ENCODE data around the gene CFP. TPM values are rescaled to one million over a fixed set of nuclear protein-coding genes. Genes with fewer than 3 reads are reported as not detected.

Gene CFP
- total RNA-seq, 1 experiment from 2014 or later, result 0.66 TPM

DNA sequence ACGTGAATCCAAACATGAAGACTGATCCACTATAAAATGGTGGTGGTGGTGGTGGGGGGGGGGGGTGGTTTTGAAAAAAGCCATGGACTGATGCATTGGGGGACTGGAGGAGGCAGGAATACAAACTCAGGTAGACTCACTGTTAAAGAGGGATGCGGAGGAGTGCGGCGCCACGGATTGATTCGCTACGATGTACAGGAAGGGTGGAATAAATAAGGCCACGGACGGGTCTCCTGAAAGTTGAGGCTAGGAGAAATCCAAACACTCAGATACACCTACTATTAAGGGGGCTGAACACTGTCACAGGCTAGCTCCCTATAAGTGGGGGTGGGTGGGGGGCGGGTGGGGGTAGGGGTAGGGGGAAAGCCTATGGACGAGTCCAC lies 20.0 kb upstream of the CFP start:
- Histone ChIP-seq H3K4me3 (peak overlapping the region; percentile 81), H3K27ac (no peak overlapping the region), H3K4me1 (replicated peaks) (peaks cover 20% of the 10 kb centered on the region), H3K36me3 (peaks cover 12% of the 10 kb centered on the region; the same call in 1 of the 2 replicates), H3K9me3 (replicated peaks) (no peaks in the 10 kb centered on the region), H3K27me3 (replicated peaks) (no peaks in the 10 kb centered on the region)
- DNase-seq (ENCODE audit: low read depth in 1 of 2, low spot score in 2 of 2), result no peak

DNA sequence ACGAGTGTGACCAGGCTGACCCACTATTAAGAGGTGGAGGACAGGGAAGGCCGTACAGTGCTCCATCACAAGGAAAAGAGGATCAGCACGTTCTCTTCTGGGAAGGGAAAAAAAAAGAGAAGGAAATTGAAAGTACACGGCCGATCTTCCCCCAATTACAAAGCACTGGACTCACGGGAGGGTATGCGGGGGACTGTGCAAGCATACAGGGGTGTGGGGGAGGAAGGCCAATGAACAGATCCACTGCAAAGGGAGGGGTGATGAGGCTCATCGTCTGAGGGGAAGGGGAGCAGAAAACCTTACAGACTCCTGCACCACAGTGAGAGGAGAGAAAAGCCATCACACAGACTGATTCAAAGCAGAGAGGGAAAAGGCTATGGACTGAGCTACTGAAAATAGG lies 19.5 kb upstream of the CFP start:
- Histone ChIP-seq H3K4me1 (replicated peaks) (peaks cover 20% of the 10 kb centered on the region), H3K36me3 (peaks cover 12% of the 10 kb centered on the region; the same call in 1 of the 2 replicates), H3K4me3 (peak overlapping the region; percentile 81), H3K9me3 (replicated peaks) (no peaks in the 10 kb centered on the region), H3K27me3 (replicated peaks) (no peaks in the 10 kb centered on the region), H3K27ac (no peak overlapping the region)
- no peak for DNase-seq (ENCODE audit: low read depth in 1 of 2, low spot score in 2 of 2)

DNA sequence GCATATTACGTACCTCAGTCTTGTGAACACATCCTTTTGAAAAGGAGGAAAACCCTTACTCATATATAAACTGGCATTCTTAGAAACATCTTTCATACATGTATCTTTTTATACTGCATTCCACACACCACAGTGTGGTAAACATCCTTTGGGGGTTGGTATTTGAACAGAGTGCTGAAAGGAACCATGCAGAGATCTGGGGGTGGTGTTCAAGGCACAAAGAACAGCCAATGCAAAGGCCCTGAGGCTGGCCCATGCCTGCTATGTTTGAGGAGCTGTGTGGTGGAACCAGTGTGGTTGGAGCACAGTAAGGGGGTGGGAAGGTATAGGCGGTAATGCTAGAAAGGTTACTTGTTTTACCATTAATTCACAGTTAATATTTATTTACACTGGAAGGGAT lies 18.6 kb upstream of the CFP start:
- H3K36me3 ChIP-seq, result peaks cover 13% of the 10 kb centered on the region; the same call in 1 of the 2 replicates
- peak in 1 of 2 experiments; percentile 20 for DNase-seq (ENCODE audit: low read depth in 1 of 2, low spot score in 2 of 2)
- peaks cover 20% of the 10 kb centered on the region for H3K4me1 ChIP-seq (replicated peaks)
- H3K9me3 ChIP-seq (replicated peaks), result no peaks in the 10 kb centered on the region
- no peak overlapping the region for H3K4me3 ChIP-seq
- H3K27ac ChIP-seq, result no peak overlapping the region
- no peaks in the 10 kb centered on the region for H3K27me3 ChIP-seq (replicated peaks)

DNA sequence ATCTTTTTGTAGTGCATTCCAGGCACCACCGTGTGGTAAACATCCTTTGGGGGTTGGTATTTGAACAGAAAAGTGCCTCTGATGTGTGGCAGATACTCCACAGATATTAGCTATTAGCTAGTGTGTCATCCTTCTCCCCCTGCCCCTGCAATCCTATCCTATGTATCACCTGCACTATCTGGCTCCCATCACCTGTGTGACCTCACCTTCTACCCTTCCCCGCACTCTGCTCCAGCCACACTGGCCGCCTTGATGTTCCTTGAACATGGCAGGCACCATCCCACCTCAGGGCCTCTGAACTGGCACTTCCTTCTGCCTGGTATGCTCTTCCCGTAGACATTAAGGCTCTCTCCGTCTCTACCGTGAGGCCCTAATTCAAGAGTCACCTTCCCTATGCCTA lies 16.9 kb upstream of the CFP start:
- Histone ChIP-seq H3K9me3 (replicated peaks) (no peaks in the 10 kb centered on the region), H3K27me3 (replicated peaks) (no peaks in the 10 kb centered on the region), H3K4me3 (no peak overlapping the region), H3K36me3 (peaks cover 15% of the 10 kb centered on the region; the same call in 1 of the 2 replicates), H3K27ac (no peak overlapping the region), H3K4me1 (replicated peaks) (peaks cover 20% of the 10 kb centered on the region)
- DNase-seq (ENCODE audit: low read depth in 1 of 2, low spot score in 2 of 2), result no peak

DNA sequence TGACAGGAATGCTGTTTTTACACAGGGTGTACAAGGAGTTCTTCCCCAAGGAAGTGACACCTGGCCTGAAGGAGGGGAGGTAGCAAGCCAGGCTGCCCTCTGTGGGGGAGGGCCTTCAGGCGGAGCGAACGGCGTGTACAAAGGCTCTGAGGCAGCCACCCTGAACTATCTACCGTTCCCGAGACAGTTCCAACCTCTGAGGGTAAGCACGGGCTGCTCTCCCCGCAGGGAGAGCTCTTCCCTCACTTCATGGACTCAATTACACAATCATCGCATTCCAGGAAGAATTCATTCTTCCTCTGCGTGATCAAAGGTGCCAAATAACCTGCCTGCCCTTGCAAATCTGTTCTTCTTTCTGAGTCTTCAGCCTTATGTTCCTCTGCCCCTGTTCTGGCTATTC lies 15.8 kb upstream of the CFP start:
- Histone ChIP-seq H3K9me3 (replicated peaks) (no peaks in the 10 kb centered on the region), H3K4me1 (replicated peaks) (peaks cover 13% of the 10 kb centered on the region; the same call in 1 of the 2 replicates), H3K36me3 (peaks cover 13% of the 10 kb centered on the region), H3K27ac (no peak overlapping the region), H3K27me3 (replicated peaks) (no peaks in the 10 kb centered on the region), H3K4me3 (no peak overlapping the region)
- no peak for DNase-seq (ENCODE audit: low read depth in 1 of 2, low spot score in 2 of 2)

DNA sequence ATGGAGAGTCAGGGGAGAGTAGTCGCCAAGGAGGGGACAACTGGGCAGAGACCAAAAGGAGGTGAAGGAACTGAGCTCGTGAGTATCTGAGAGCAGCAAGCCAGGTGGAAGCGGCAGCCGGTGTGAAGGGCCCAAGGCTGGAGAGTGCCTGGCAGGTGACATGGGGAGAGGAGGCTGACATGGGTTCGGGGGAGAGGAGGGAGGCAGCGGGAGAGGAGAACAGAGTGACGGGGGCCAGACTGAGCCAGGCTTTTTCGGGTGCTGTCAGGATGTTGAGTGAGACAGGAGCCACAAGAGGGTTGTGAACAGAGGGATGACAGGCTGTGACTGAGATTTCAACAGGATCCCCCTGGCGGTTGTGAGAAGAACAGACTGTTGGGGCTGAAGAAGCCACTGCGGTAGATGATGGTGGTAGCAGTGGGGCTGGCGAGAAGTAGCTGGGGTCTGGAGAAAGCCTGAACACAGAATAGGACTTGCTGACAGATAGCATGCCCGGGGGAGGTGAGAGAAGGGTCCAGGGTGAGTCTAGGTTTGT lies 14.9 kb upstream of the CFP start:
- H3K36me3 ChIP-seq, result peaks cover 22% of the 10 kb centered on the region
- H3K9me3 ChIP-seq (replicated peaks), result no peaks in the 10 kb centered on the region
- DNase-seq (ENCODE audit: low read depth in 1 of 2, low spot score in 2 of 2), result no peak
- no peak overlapping the region for H3K4me3 ChIP-seq
- H3K27ac ChIP-seq, result no peak overlapping the region
- no peaks in the 10 kb centered on the region for H3K27me3 ChIP-seq (replicated peaks)
- peaks cover 13% of the 10 kb centered on the region; the same call in 1 of the 2 replicates for H3K4me1 ChIP-seq (replicated peaks)

DNA sequence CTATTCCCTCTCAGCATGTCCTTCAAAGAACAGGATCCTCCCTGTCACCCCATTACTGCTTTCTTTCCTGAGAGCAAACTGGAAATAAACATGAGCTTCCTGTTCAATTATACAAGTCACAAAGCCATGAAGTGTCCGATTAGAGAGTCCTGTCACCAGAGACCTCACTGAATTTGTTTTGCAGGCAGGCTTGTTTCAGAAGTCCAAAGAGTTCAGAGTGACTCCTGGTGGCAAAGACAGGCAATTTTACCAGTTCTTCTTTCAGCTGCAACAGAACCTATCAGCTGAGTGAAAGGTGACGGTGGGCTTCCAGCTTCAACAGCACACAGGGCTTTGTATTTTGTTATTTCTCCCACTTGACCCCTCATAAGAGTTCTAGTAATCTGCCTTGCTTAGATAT lies 14.2 kb upstream of the CFP start:
- H3K9me3 ChIP-seq (replicated peaks), result no peaks in the 10 kb centered on the region
- H3K36me3 ChIP-seq, result peaks cover 20% of the 10 kb centered on the region
- no peak overlapping the region for H3K4me3 ChIP-seq
- no peaks in the 10 kb centered on the region for H3K27me3 ChIP-seq (replicated peaks)
- H3K27ac ChIP-seq, result no peak overlapping the region
- H3K4me1 ChIP-seq (replicated peaks), result peaks cover 10% of the 10 kb centered on the region; the same call in 1 of the 2 replicates
- no peak for DNase-seq (ENCODE audit: low read depth in 1 of 2, low spot score in 2 of 2)

DNA sequence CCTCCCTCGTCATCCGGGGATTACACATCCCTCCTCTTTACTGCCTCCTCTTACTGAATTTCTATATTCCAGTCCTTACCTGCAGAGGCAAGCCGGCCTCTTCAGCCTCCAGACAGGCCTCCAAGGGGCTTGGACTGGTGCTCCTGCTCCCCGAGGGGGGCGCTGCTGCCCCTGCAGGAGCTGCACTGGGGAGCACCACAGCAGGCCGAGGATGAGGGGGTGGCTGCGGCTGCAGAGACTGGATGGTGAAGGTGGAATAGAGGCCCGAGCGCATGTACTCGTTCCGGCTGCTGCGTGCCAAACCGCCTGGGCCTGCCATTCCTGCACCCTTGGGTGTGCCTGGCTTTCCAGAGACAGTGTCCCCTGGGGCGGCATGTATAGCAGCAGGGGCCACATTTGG lies 9.1 kb upstream of the CFP start:
- Histone ChIP-seq H3K4me3 (no peak overlapping the region), H3K27me3 (replicated peaks) (no peaks in the 10 kb centered on the region), H3K9me3 (replicated peaks) (no peaks in the 10 kb centered on the region), H3K4me1 (replicated peaks) (no peaks in the 10 kb centered on the region), H3K36me3 (peaks cover 22% of the 10 kb centered on the region), H3K27ac (no peak overlapping the region)
- no peak for DNase-seq (ENCODE audit: low read depth in 1 of 2, low spot score in 2 of 2)

DNA sequence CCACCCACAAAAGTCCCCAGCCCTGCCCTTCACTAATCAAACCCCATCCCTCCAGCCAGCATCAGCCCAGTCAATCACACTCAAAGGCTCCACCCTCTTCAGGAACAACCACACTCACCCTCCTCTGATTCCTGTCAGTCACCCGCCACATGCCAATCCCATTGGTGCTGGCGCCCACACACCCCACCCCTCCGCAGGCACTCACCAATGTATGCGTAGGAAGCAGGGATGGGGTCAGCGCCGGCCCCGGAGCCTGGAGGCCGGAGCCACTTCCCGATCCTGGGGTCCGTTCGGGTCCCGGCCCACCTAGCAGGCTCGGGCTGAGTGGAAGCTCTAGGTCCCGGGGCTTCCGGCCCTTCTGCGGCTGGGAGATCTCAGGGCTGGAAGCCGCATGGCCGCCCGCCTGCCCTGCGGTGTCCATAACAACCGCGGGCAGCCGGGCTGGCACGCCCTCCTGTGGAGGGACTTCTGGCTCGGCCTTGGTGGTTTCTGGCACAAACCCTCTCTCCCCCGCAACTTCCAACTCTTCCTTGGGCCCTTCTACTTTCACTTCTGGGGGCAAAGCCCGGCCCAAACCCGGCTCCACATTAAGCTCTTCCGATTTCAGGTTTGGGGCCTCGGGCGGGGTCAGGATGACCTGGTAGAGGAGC lies 7.9 kb upstream of the CFP start:
- Histone ChIP-seq H3K27me3 (replicated peaks) (no peaks in the 10 kb centered on the region), H3K36me3 (peaks cover 19% of the 10 kb centered on the region), H3K27ac (no peak overlapping the region), H3K4me1 (replicated peaks) (no peaks in the 10 kb centered on the region), H3K9me3 (replicated peaks) (no peaks in the 10 kb centered on the region), H3K4me3 (no peak overlapping the region)
- no peak for DNase-seq (ENCODE audit: low read depth in 1 of 2, low spot score in 2 of 2)

DNA sequence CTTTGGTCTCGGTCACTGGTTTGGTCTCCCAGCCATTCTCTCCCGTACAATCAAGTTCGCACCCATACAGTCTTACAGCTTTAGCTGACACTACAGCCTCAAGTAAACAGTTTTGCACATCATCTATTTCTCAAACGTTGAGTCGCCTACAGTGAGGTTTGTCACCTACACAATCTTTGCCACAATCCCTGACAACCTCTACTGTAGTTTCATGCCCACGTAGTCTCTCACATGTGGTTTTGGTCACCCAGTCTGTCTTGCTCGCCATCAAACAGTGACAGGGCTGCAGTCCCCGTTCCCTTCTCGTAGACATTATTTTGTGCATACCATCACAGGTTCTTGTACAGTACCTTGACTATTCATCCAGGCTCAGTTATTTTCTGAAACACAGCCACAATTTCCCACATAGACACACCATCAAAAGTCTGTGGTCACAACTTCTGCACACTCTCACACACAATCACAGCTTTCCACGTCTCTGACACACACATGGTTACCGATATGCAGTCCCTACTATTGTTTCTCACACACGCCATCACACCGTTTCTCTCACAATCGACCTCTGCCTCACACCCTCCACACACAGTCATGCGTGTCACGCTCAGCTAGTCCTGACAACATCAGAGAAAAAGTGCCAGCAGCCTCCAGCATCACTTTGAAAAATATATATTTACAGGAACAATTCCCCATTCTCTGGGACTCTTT lies 5.3 kb upstream of the CFP start:
- no peaks in the 10 kb centered on the region for H3K27me3 ChIP-seq (replicated peaks)
- H3K36me3 ChIP-seq, result peaks cover 10% of the 10 kb centered on the region
- H3K9me3 ChIP-seq (replicated peaks), result no peaks in the 10 kb centered on the region
- no peak overlapping the region for H3K4me3 ChIP-seq
- H3K4me1 ChIP-seq (replicated peaks), result no peaks in the 10 kb centered on the region
- H3K27ac ChIP-seq, result no peak overlapping the region
- no peak for DNase-seq (ENCODE audit: low read depth in 1 of 2, low spot score in 2 of 2)

DNA sequence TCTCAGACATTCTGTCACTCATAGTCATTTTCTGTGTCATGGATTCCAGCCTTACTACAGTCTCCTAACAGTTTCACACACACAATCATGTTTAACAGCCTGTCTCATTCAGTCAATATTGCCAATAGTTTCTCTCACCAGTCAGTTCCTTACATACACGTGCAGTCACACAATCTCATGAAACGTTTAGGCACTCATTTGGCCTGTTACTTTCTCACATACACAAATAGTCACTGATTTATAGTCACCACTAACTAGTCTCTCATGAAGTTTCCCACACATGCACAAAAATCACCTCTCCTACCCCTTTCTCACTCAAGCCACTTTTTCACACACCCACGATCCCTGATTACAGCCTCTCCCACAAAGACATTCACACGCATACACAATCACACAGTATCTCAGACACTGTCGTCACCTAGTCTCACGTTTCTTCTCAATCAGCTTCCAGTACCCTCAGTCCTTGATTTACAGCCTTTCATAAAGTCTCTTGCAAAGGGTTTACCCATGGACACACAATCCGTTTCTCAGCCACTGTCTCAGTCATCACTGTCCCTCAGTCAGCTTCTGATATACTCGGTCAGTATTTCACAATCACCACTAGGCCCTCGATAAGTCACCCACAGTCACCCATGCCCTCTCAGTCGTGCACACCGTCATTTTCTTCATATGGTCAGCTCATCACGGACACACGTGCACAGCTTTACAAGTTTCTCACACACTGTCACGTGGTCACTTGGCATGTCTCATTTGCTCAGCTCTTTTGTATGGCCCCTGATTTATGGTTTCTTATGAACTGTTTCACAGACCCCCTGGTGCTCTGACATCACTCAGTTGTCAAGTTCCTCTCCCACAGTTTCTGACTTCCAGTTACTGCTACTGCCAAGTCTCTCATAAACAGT lies 4.2 kb upstream of the CFP start:
- H3K4me3 ChIP-seq, result no peak overlapping the region
- H3K36me3 ChIP-seq, result 0 out of 2 replicates have a peak, but pooled peaks cover 5% of the 10 kb centered on the region
- H3K4me1 ChIP-seq (replicated peaks), result no peaks in the 10 kb centered on the region
- no peaks in the 10 kb centered on the region for H3K9me3 ChIP-seq (replicated peaks)
- no peak overlapping the region for H3K27ac ChIP-seq
- no peak for DNase-seq (ENCODE audit: low read depth in 1 of 2, low spot score in 2 of 2)
- no peaks in the 10 kb centered on the region for H3K27me3 ChIP-seq (replicated peaks)

DNA sequence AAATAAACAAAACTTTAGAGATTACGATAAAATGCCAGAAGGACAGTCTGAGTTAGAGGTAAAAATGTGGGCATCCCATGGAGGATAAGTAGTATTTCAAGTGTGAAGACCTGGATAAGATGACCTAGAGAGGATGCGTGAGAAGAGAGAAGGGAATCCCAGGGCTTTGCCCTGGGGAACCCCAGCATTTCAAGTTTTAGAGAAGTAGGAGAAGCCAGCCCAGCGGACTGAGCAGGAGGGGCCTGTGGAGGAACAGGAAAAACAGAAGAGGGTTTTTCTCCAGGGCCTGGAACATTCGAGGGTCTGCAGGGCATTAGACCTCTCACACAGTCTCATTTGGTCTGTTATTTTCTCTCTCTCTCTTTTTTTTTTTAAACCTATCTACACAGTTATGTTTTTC lies 2.9 kb upstream of the CFP start:
- Histone ChIP-seq H3K36me3 (no peaks in the 10 kb centered on the region), H3K27ac (no peak overlapping the region), H3K9me3 (replicated peaks) (no peaks in the 10 kb centered on the region), H3K4me1 (replicated peaks) (no peaks in the 10 kb centered on the region), H3K4me3 (no peak overlapping the region), H3K27me3 (replicated peaks) (no peaks in the 10 kb centered on the region)
- DNase-seq (ENCODE audit: low read depth in 1 of 2, low spot score in 2 of 2), result no peak

DNA sequence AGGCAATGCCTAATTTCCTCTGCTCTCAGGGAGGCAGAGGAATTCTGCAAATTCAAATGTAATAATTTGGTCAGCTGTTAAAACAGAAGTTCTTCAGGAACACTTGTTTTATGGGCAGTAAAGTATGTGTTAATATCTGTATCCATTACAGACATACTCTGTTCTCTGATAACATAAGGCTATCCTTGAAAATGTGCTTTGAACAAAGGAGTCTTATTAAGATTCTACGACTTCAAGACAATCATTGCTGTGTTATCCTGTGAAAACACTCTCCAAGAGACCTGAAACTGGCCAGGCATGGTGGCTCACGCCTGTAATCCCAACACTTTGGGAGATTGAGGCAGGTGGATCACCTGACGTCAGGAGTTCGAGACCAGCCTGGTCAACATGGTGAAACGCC lies 1.9 kb upstream of the CFP start:
- Histone ChIP-seq H3K4me3 (no peak overlapping the region), H3K27ac (no peak overlapping the region), H3K4me1 (replicated peaks) (no peaks in the 10 kb centered on the region), H3K27me3 (replicated peaks) (no peaks in the 10 kb centered on the region), H3K9me3 (replicated peaks) (no peaks in the 10 kb centered on the region), H3K36me3 (no peaks in the 10 kb centered on the region)
- DNase-seq (ENCODE audit: low read depth in 1 of 2, low spot score in 2 of 2), result no peak
